ENCODE results near the gene RLN3. TPM values are rescaled to one million over a fixed set of nuclear protein-coding genes. Genes with fewer than 3 reads are reported as not detected.
A peak's percentile ranks its signal among the peaks of the same experiment; 100 is the strongest.

The RLN3 gene
- total RNA-seq, 1 donor from 2014 or later = not detected

GRCh38 chr19:14000691-14001375 is 27.1 kb upstream of the RLN3 start:
- no peaks in the 10 kb centered on the region for H3K27me3 Mint-ChIP-seq
- TF ChIP-seq, protein P1, sequence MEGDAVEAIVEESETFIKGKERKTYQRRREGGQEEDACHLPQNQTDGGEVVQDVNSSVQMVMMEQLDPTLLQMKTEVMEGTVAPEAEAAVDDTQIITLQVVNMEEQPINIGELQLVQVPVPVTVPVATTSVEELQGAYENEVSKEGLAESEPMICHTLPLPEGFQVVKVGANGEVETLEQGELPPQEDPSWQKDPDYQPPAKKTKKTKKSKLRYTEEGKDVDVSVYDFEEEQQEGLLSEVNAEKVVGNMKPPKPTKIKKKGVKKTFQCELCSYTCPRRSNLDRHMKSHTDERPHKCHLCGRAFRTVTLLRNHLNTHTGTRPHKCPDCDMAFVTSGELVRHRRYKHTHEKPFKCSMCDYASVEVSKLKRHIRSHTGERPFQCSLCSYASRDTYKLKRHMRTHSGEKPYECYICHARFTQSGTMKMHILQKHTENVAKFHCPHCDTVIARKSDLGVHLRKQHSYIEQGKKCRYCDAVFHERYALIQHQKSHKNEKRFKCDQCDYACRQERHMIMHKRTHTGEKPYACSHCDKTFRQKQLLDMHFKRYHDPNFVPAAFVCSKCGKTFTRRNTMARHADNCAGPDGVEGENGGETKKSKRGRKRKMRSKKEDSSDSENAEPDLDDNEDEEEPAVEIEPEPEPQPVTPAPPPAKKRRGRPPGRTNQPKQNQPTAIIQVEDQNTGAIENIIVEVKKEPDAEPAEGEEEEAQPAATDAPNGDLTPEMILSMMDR (IDR thresholded peaks at IDR 0.05; ENCODE audit: unreplicated experiment) = no peak
- H3K9me3 Mint-ChIP-seq (ENCODE audit: low read depth) = no peaks in the 10 kb centered on the region
- H3K4me3 Mint-ChIP-seq (ENCODE audit: low read depth) = no peak overlapping the region
- peaks cover 9% of the 10 kb centered on the region for H3K4me1 Mint-ChIP-seq (ENCODE audit: low read depth)
- H3K36me3 Mint-ChIP-seq (ENCODE audit: insufficient read depth) = peaks cover 12% of the 10 kb centered on the region
- no peak for DNase-seq (ENCODE audit: low spot score, unreplicated experiment)
- H3K27ac Mint-ChIP-seq = peak overlapping the region; percentile 67

DNA sequence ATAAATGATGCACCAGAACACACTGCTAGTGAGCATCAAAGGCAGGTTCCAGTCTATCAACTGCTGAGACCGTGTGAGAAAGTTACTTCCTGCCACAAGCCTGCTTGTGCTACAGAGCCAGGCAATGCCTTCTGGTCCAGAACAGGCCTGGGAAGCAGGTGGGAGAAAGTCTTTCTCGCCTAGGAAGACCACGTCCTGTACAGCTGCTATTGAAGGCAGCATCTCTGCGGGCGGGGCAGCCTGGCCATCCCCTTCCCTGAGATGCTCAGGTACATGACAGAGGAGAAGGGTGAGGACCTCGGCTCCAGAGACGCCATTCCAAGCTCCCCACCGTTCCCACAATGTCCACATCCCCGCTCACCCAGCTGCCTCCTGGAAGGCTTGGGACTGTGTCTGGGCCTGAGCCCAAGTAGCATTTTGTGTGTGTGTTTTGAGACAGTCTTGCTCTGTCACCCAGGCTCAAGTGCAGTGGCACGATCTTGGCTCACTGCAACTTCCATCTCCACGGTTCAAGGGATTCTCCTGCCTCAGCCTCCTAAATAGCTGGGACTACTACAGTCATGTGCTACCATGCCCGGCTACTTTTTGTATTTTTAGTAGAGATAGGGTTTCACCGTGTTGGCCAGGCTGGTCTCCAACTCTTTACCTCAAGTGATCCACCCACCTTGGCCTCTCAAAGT is 25.2 kb upstream of the RLN3 start:
- H3K4me1 Mint-ChIP-seq (ENCODE audit: low read depth) = peaks cover 9% of the 10 kb centered on the region
- H3K27ac Mint-ChIP-seq = peak overlapping the region; percentile 62
- DNase-seq (ENCODE audit: low spot score, unreplicated experiment) = no peak
- peaks cover 12% of the 10 kb centered on the region for H3K36me3 Mint-ChIP-seq (ENCODE audit: insufficient read depth)
- TF ChIP-seq, protein P1 (IDR thresholded peaks at IDR 0.05; ENCODE audit: unreplicated experiment) = no peak
- H3K27me3 Mint-ChIP-seq = no peaks in the 10 kb centered on the region
- no peak overlapping the region for H3K4me3 Mint-ChIP-seq (ENCODE audit: low read depth)
- H3K9me3 Mint-ChIP-seq (ENCODE audit: low read depth) = no peaks in the 10 kb centered on the region

GRCh38 chr19:14003251-14004055 is 24.5 kb upstream of the RLN3 start:
- H3K27ac Mint-ChIP-seq = no peak overlapping the region
- H3K4me1 Mint-ChIP-seq (ENCODE audit: low read depth) = peaks cover 9% of the 10 kb centered on the region
- peaks cover 12% of the 10 kb centered on the region for H3K36me3 Mint-ChIP-seq (ENCODE audit: insufficient read depth)
- TF ChIP-seq, protein P1 (IDR thresholded peaks at IDR 0.05; ENCODE audit: unreplicated experiment) = no peak
- H3K9me3 Mint-ChIP-seq (ENCODE audit: low read depth) = no peaks in the 10 kb centered on the region
- no peaks in the 10 kb centered on the region for H3K27me3 Mint-ChIP-seq
- no peak for DNase-seq (ENCODE audit: low spot score, unreplicated experiment)
- no peak overlapping the region for H3K4me3 Mint-ChIP-seq (ENCODE audit: low read depth)

- Mint-ChIP-seq H3K27me3 (no peaks in the 10 kb centered on the region), H3K4me3 (ENCODE audit: low read depth) (peak overlapping the region; percentile 76), H3K27ac (peak overlapping the region; percentile 96), H3K36me3 (ENCODE audit: insufficient read depth) (peaks cover 8% of the 10 kb centered on the region), H3K9me3 (ENCODE audit: low read depth) (no peaks in the 10 kb centered on the region), H3K4me1 (ENCODE audit: low read depth) (peaks cover 9% of the 10 kb centered on the region)
- DNase-seq (ENCODE audit: low spot score, unreplicated experiment) = no peak
- TF ChIP-seq, protein P1 (IDR thresholded peaks at IDR 0.05; ENCODE audit: unreplicated experiment) = no peak
Measured at GRCh38 chr19:14004619-14005348, 23.2 kb upstream of the RLN3 start.
